ENCODE data around the gene MRPS34.
"Not testable (repeated sequence)": the region's sequence is repeated elsewhere in the genome, so short reads cannot be mapped to it uniquely, and the experiment has no call there.

Gene MRPS34

DNA sequence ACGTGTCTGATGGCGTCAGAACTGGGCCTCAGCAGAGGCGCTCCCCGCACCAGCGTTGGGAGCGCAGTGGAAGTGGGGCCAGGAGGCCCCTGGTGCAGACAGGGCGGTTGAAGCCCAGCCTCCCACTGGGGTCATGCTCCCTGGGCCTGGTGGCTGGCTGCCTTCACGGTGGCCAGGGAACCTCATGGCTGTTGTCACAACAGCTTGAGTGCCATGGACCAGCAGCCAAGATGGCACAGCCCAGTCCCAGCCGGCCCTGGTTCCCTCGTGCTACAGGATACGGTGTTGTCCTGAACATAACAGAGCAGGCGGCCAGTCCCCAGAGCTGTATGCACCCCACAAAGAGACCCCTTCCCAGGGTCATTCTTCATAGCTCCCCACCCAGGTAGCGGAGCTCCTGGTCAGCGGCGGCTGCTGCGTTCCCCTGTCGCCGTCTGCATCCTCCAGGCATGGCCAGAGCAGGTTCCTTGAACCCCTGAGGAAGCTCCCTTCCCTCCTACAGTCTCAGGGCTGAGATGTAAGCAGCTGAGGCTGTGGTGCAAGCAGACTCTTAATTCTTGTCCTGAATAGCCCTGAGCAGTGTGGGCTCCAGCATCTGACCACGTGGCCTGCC, 31.3 kb downstream of the MRPS34 start:
- in situ Hi-C loops (cut with MboI; ENCODE audit: low pct_unique_long_range_greater_than_20kb, low sequenced_read_pairs) = no loop called here
- DNase-seq = no peak

GRCh38 chr16:1740781-1741490, 32.0 kb downstream of the MRPS34 start:
- in situ Hi-C loops (cut with MboI; ENCODE audit: low pct_unique_long_range_greater_than_20kb, low sequenced_read_pairs) = no loop called here
- no peak for DNase-seq

DNA sequence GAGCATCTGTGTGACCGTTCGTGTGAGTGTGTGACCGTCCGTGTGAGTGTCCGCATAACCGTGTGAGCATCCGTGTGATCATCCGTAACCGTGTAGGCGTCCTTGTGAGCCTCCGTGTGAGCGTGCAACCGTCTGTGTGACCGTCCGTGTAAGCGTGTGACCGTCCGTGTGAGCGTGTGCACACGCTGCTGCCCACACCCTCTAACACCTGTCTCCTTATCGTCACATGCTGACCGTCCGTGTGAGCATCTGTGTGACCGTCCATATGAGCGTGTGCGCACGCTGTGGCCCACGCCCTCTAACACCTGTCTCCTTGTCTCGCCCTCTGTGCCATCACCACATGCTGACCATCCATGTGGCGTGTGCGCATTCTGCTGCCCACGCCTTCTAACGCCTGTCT, 32.7 kb downstream of the MRPS34 start:
- DNase-seq = no peak
- in situ Hi-C loops (cut with MboI; ENCODE audit: low pct_unique_long_range_greater_than_20kb, low sequenced_read_pairs) = no loop called here

- DNase-seq = no peak
- in situ Hi-C loops (cut with MboI; ENCODE audit: low pct_unique_long_range_greater_than_20kb, low sequenced_read_pairs) = no loop called here
Observed at GRCh38 chr16:1734816-1735215, 38.1 kb downstream of the MRPS34 start.

- in situ Hi-C loops (cut with MboI; ENCODE audit: low pct_unique_long_range_greater_than_20kb, low sequenced_read_pairs) = no loop called here
- DNase-seq = no peak
Observed at GRCh38 chr16:1734123-1734522, 38.8 kb downstream of the MRPS34 start.

DNA sequence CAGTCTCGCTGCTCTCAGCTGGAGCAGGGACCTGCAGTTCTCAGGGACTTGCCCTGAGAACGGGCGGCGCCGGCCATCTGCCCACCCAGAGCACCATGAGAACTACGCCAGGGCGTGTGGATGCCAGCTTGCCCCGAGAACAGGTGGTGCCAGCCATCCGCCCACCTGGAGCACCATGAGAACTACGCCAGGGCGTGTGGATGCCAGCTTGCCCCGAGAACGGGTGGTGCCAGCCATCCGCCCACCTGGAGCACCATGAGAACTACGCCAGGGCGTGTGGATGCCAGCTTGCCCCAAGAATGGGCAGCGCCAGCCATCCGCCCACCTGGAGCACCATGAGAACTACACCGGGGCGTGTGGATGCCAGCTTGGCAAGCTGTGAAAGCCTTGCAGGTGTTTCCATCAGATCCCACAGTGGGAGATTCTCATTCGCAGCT, 40.4 kb downstream of the MRPS34 start:
- in situ Hi-C loops (cut with MboI; ENCODE audit: low pct_unique_long_range_greater_than_20kb, low sequenced_read_pairs); DNase-seq: not testable (repeated sequence)

DNA sequence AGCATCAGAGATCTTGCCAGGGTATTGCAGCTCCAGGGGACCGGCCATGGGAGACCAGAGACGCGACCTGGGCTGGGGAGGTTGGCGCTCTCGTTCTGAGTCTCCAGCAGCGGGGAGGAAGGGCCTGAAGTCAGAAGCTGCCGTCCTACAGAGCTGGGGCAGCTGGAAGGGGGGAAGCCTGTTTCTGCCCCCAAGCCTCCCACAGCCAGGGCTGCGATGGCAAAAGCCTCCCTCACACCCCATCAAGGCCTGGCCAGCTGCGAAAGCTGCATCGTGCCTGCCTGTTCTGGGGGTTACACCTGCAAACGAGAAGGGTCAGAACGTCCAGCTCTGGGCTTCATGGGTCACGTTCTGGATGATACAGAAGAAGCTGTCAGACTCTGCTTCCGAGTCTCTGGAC, 40.9 kb downstream of the MRPS34 start:
- no peak for DNase-seq
- in situ Hi-C loops (cut with MboI; ENCODE audit: low pct_unique_long_range_greater_than_20kb, low sequenced_read_pairs) = no loop called here

- no peak for DNase-seq
- in situ Hi-C loops (cut with MboI; ENCODE audit: low pct_unique_long_range_greater_than_20kb, low sequenced_read_pairs) = no loop called here
Observed at GRCh38 chr16:1731603-1732002, 41.3 kb downstream of the MRPS34 start.

GRCh38 chr16:1731073-1731472, 41.9 kb downstream of the MRPS34 start:
- no peak for DNase-seq
- in situ Hi-C loops (cut with MboI; ENCODE audit: low pct_unique_long_range_greater_than_20kb, low sequenced_read_pairs) = no loop called here

DNA sequence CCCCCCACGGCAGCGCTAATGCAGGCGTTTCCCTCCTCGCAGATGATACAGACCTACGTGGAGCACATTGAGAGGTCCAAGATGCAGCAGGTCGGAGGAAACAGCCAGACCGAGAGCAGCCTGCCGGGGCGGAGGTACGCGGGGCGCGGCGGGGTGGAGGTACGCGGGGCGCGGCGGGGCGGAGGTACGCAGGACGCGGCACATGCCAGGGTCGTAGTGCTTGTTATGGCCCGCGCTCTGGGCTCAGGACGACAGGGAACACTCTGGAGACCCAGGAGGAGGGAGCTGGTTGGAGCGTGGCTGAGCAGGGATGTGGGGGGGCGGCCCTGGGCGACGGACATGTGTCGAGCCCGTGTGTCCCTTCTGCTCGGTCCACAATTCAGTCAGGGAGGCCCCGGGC, 43.5 kb downstream of the MRPS34 start:
- in situ Hi-C loops (cut with MboI; ENCODE audit: low pct_unique_long_range_greater_than_20kb, low sequenced_read_pairs) = no loop called here
- no peak for DNase-seq

- in situ Hi-C loops (cut with MboI; ENCODE audit: low pct_unique_long_range_greater_than_20kb, low sequenced_read_pairs) = no loop called here
- no peak for DNase-seq
Observed at GRCh38 chr16:1729026-1729425, 43.9 kb downstream of the MRPS34 start.

DNA sequence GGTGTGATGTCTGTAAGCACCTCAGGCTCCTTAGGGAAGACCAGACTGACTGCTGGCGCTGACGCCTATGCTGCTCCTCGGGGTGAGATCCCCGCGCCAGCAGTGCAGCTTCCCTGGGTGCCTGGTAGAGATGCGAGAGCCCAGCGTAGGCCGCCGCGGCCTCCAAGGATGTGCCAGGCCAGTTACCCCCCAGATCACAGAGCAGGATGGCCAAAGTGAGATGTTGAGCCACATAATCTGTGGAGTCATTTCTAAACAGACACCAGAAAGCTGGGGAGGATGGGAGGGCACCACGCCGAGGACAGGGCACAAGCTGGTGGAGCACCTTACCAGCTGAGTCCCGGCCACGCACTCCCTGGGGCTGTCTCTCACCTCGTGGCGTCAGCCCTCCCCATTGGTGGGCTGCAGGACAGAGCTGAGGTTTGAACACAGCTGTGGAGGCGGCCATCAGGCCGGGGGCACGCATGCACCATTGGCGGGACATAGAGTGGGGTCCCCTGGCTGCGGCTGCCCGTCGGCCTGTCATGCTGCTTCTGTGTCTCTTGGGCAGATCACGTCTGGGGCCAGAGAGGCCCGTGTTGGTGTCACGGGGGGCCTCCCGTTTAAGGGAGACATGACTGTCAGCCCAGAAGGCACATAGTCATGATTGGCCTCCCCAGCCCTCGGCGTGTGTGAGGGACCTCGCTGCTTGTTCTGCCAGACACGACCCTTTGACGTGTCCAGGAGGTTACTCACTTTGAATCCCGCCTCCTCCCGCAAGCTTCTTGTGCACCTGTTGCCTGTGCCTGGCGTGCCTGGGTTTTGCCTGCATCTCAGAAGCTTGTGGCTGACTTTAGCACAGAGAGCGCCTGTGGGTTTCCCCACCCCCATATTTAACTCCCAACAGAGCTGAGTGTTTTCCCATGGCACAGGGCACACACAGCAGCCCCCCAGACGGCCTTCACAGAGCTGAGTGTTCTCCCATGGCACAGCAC, 45.0 kb downstream of the MRPS34 start:
- no peak for DNase-seq
- in situ Hi-C loops (cut with MboI; ENCODE audit: low pct_unique_long_range_greater_than_20kb, low sequenced_read_pairs) = no loop called here

DNA sequence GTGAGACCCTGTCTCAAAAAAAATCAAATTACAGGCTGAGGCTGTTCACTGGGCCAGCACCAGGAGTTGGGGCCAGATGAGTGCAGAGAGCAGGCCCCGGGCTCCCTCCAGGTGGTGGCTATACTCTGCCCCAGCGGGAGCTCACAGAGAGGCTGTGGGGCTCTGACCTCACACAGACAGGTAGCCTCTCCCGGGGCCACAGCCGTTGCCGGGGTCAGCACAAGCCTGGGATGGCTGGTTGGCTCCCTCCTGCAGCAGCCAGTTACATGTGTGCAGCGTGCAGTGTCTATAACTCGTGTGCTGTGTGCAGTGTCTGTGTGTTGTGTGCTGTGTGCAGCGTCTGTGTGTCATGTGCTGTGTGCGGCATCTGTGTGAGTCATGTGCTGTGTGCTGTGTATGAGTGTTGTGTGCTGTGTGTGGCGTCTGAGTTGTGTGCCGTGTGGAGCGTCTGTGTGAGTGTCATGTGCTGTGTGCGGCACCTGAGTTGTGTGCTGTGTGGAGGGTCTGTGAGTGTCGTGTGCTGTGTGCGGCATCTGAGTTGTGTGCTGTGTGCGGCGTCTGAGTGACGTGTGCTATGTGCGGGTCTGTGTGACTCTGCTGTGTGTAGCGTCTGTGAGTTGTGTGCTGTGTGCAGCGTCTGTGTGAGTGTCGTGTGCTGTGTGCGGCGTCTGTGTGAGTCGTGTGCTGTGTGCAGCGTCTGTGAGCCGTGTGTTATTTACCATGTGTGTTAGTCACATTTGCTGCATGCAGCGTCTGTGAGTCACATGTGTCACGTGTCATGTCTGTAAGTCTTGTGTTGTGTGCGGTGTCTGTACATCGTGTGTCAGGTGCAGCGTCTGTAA, 46.1 kb downstream of the MRPS34 start:
- DNase-seq = no peak
- in situ Hi-C loops (cut with MboI; ENCODE audit: low pct_unique_long_range_greater_than_20kb, low sequenced_read_pairs) = no loop called here

GRCh38 chr16:1724491-1724890, 48.4 kb downstream of the MRPS34 start:
- in situ Hi-C loops (cut with MboI; ENCODE audit: low pct_unique_long_range_greater_than_20kb, low sequenced_read_pairs) = no loop called here

GRCh38 chr16:1723450-1724147, 49.3 kb downstream of the MRPS34 start:
- in situ Hi-C loops (cut with MboI; ENCODE audit: low pct_unique_long_range_greater_than_20kb, low sequenced_read_pairs) = no loop called here
- DNase-seq = peak; percentile 68

More at GRCh38 chr16:1724491-1724890, 48.4 kb downstream of the MRPS34 start:
- no peak for DNase-seq
